Measurements from ENCODE around the gene BARHL2.

GRCh38 chr1:90704817-90705216, 12.3 kb downstream of the BARHL2 start:
- no peak for TF ChIP-seq POLR2AphosphoS5 (IDR thresholded peaks at IDR 0.05; ENCODE audit: low read depth, low read length)
- TF ChIP-seq CTCF (IDR thresholded peaks at IDR 0.05): no peak
- no peak for TF ChIP-seq SIN3A (IDR thresholded peaks at IDR 0.05; ENCODE audit: borderline replicate concordance, insufficient read depth, low read depth, low read length)
- no peak for TF ChIP-seq TCF7L2 (IDR thresholded peaks at IDR 0.05; ENCODE audit: low read depth, low read length)
- TF ChIP-seq, protein P1, sequence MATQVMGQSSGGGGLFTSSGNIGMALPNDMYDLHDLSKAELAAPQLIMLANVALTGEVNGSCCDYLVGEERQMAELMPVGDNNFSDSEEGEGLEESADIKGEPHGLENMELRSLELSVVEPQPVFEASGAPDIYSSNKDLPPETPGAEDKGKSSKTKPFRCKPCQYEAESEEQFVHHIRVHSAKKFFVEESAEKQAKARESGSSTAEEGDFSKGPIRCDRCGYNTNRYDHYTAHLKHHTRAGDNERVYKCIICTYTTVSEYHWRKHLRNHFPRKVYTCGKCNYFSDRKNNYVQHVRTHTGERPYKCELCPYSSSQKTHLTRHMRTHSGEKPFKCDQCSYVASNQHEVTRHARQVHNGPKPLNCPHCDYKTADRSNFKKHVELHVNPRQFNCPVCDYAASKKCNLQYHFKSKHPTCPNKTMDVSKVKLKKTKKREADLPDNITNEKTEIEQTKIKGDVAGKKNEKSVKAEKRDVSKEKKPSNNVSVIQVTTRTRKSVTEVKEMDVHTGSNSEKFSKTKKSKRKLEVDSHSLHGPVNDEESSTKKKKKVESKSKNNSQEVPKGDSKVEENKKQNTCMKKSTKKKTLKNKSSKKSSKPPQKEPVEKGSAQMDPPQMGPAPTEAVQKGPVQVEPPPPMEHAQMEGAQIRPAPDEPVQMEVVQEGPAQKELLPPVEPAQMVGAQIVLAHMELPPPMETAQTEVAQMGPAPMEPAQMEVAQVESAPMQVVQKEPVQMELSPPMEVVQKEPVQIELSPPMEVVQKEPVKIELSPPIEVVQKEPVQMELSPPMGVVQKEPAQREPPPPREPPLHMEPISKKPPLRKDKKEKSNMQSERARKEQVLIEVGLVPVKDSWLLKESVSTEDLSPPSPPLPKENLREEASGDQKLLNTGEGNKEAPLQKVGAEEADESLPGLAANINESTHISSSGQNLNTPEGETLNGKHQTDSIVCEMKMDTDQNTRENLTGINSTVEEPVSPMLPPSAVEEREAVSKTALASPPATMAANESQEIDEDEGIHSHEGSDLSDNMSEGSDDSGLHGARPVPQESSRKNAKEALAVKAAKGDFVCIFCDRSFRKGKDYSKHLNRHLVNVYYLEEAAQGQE (IDR thresholded peaks at IDR 0.05; ENCODE audit: insufficient read depth in 1 of 2, low read depth in 2 of 2, low read length in 1 of 2): no peak
